Activated CD8-positive, alpha-beta memory T cell treated with anti-CD3 and anti-CD28 coated beads for 1 hour (primary cell): ENCODE results near the gene CRELD1.

Experiments
- DNase-seq, 2 donors: peaks; one replicate each; pipeline ENCODE4 v3.0.0-alpha.2; 2020; ENCODE audit warnings: low read depth in 1 of 2; ENCODE audit errors: extremely low read depth in 1 of 2

The CRELD1 gene

GRCh38 chr3:9903904-9904303 lies 29.7 kb upstream of the CRELD1 start:
- no peak for DNase-seq

- DNase-seq: no peak
These were observed 27.2 kb upstream of the CRELD1 start for GRCh38 chr3:9906480-9906879.

- DNase-seq: no peak
These were observed 25.3 kb upstream of the CRELD1 start for GRCh38 chr3:9908286-9908685.

DNA sequence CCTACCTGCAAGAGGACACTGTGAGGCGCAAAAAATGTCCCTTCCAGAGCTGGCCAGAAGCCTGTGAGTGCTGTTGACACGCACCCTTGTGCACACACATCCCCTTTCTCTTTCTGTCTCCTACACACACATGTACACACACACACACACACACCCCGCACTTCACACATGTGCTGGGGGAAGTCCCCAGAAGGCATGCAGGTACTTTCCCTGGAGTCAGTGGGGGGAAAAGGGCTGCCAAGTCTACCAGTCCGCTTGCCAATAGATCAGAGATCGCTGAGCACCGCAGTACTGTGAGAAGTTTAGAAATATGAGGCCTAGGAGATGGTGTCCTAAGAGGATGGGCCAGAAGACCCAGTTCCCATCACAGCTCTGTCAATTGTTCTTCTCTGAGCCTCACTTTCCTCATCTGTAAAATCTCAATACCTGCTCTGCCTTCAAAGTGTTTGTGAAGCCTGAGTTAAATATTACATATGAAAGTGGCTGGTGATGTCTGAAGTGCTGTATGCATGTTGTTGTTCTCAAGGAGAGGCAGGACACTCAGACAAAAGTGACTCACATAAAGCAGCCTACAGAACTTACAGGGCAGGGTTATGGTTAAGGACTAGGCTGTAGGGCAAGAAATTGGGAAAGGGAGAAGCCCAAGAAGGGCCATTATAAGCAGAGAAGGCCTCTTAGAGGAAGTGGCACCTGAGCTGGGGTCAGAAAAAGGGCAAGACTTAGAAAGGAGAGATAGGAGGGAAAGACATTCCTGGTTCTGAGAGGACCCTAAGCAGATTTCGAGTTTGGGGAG lies 24.2 kb upstream of the CRELD1 start:
- no peak for DNase-seq

DNA sequence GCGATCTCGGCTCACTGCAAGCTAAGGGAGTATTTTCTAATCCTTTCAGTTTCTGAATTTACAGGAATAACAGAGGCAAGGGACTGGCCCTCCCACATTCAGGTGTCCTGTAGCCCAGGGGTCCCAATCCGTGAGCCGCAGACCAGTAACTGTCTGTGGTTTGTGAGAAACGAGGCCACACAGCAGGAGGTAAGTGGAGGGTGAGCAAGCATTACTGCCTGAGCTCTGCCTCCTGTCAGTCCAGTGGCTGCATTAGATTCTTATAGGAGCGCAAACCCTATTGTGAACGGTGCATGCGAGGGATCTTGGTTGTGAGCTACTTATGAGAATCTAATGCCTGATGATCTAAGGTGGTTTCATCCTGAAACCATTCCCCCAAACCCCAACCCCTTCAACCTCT lies 21.8 kb upstream of the CRELD1 start:
- DNase-seq: no peak

- no peak for DNase-seq
These were observed 21.2 kb upstream of the CRELD1 start for GRCh38 chr3:9912294-9912935.

DNA sequence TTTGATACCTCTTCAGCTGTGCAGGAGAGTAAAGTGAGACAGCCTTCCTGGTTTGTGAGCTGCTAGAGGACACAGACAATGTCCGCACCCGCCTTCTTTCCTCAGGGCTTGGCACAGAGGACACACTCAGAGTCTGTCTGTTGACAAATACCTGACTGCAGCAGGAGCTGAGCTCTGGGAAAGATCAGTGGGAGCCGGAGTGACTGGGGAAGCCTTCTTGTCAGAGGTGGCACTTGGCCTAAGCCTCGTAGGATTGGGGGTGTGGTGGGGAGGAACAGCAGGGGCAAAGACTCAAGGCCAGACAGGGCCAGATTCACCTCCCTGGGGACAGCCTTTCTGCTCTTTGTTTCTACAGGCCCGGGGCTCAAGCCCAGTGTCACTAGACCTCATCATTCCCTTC lies 20.0 kb upstream of the CRELD1 start:
- DNase-seq: no peak

DNA sequence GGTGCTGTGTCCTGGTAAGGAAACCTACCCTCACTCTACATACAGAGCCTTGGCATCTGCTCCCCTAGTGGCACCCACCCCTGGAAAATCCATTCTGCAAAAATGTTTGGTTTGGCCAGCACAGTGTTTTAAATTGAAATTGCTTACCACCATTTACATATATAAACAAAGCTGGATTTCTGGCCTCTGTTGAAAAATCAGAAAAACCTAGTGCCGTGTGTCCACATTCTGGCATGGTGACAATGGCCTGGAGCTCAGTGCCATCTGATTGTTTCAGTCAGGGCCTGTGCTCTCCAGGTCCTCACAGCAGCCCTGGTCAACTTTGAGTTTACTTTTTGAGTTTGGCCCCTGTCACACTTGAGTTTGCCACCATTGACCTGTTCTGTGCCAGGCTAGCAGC lies 19.6 kb upstream of the CRELD1 start:
- DNase-seq: no peak

DNA sequence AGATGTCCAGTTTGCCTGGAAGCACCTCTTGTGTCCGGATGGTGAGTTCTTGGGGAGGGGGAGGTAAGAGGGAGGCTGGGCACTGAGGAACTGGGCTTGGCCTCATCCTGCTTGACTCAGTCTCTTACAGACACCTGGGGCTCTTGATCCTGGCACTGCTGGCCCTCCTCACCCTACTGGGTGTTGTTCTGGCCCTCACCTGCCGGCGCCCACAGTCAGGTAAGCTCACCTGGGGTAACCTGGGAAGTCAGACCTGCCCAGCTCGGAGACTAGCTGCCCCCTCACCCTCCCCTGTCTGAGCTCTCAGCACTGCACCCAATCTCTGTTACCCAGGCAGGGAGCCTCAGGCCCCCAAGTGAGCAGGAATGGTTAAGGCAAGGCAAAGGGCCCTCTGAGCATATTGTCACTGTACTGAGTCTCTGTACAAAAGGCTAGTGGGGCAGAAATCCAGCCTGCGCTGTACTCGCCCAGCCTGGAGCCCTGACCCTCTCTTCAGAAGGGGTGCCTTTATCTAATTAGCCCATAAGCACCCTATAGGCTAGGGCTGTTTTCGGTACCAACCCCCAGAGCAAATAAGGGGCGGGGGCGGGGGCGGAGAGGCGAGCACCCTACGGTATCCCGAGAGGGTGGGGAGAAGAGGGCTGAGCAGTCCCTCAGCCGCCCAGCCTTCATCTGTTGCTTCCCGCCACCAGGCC lies 18.9 kb upstream of the CRELD1 start:
- no peak for DNase-seq

- no peak for DNase-seq
These were observed 18.1 kb upstream of the CRELD1 start for GRCh38 chr3:9915254-9916141.

DNA sequence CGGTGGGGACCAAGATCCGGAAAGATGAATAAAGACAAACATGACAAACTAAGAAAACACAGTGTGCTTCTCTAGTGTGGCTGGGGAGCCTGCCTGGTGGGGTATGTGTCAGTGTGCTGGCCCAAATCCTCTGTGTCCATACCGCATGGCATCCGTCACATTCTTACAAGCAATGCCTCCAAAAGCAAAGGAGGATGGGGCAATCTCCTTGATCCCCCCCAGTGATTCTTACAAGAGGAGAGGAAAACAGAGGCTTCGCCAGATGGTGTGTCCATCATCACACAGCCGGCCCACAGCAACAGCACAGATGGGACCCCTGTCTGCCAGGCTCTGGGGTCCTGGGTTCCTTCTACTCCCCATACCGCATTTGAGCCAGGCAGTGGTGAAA lies 17.3 kb upstream of the CRELD1 start:
- no peak for DNase-seq

GRCh38 chr3:9916734-9917680 lies 16.6 kb upstream of the CRELD1 start, which contains the start of gene IL17RC:
Gene IL17RC (plus strand): TSS chr3:9917098. CDS start chr3:9917316, 218 bp downstream.
- DNase-seq: no peak

DNA sequence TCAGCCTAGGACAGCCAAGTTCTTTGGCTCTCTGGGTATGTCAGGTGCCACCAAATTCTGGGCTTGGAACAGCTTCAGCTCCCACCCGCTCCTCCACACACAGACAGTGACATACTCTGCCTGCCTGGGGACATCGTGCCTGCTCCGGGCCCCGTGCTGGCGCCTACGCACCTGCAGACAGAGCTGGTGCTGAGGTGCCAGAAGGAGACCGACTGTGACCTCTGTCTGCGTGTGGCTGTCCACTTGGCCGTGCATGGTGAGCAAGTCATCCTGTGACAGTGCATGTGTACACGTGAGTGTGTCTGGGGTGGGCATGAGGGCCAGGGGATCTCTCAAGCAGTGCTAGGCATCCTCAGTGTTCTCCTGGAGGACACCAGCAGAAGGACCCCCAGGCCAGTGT lies 15.8 kb upstream of the CRELD1 start:
- DNase-seq: no peak

GRCh38 chr3:9918261-9919038 lies 15.2 kb upstream of the CRELD1 start:
- no peak for DNase-seq

DNA sequence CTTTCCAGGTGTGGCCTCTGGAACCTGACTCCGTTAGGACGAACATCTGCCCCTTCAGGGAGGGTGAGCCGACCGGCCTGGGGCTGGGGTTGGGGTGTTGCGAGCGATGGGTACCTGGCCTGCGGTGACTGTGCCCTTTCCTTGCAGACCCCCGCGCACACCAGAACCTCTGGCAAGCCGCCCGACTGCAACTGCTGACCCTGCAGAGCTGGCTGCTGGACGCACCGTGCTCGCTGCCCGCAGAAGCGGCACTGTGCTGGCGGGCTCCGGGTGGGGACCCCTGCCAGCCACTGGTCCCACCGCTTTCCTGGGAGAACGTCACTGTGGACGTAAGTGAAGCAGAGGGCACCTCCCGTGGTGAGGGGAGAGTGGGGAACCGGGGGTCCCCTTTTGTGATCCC lies 5.5 kb upstream of the CRELD1 start:
- no peak for DNase-seq

- DNase-seq: no peak
These were observed 2.7 kb upstream of the CRELD1 start for GRCh38 chr3:9930804-9931418.

DNA sequence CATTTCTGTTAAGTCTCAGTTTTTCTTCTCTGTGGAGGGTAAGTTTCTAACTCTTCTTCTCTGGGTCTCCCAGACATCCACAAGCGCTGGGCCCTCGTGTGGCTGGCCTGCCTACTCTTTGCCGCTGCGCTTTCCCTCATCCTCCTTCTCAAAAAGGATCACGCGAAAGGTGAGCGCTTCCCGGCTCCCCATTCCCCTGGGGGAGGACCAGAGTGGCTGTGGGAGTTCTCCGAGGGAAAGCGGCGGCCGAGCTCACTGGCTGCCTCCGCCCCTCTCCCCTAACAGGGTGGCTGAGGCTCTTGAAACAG lies 1.1 kb upstream of the CRELD1 start:
- DNase-seq: no peak

DNA sequence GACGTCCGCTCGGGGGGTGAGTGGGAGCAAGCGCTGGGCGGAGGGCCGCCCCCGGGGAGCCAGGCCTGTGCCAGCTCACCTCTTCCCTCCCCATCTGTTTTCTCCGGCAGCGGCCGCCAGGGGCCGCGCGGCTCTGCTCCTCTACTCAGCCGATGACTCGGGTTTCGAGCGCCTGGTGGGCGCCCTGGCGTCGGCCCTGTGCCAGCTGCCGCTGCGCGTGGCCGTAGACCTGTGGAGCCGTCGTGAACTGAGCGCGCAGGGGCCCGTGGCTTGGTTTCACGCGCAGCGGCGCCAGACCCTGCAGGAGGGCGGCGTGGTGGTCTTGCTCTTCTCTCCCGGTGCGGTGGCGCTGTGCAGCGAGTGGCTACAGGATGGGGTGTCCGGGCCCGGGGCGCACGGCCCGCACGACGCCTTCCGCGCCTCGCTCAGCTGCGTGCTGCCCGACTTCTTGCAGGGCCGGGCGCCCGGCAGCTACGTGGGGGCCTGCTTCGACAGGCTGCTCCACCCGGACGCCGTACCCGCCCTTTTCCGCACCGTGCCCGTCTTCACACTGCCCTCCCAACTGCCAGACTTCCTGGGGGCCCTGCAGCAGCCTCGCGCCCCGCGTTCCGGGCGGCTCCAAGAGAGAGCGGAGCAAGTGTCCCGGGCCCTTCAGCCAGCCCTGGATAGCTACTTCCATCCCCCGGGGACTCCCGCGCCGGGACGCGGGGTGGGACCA lies 632 bp upstream of the CRELD1 start:
- peak; percentile 59 to 81 for DNase-seq
